Astrocyte (in vitro differentiated cells and primary cell): ENCODE results near the gene EVC2.

Experiments used
- CTCF ChIP-seq: IDR thresholded peaks from 2 replicates; pipeline ENCODE4 v1.5.1; 2011; ENCODE audit warnings: low read depth, mild to moderate bottlenecking, inconsistent platforms, low read length, moderate library complexity; ENCODE audit not compliant: insufficient read depth
- EZH2 ChIP-seq: IDR thresholded peaks from 2 replicates; pipeline ENCODE4 v1.6.1; 2012; ENCODE audit warnings: mild to moderate bottlenecking, low read length, inconsistent platforms; ENCODE audit not compliant: insufficient read depth

GRCh38 chr4:5700459-5700858, 7.9 kb downstream of the EVC2 start:
- no peak for TF ChIP-seq CTCF
- TF ChIP-seq EZH2 = no peak
